Measurements from ENCODE around the gene CPEB3.

Gene CPEB3

GRCh38 chr10:92304061-92304460 is 13.2 kb upstream of the CPEB3 start:
- no peak for FAIRE-seq

GRCh38 chr10:92303096-92303495 is 12.2 kb upstream of the CPEB3 start:
- no peak for TF ChIP-seq POLR2AphosphoS5 (IDR thresholded peaks at IDR 0.05; ENCODE audit: low read depth, low read length)
- TF ChIP-seq SPI1 (IDR thresholded peaks at IDR 0.05; ENCODE audit: low read depth, low read length): no peak
- TF ChIP-seq POLR2A (IDR thresholded peaks at IDR 0.05; ENCODE audit: low read depth, low read length): no peak
- TF ChIP-seq TAF1 (IDR thresholded peaks at IDR 0.05; ENCODE audit: low read depth, low read length): no peak
- no peak for TF ChIP-seq POU2F2 (IDR thresholded peaks at IDR 0.05; ENCODE audit: low read depth, low read length)
- no peak for TF ChIP-seq PAX5 (IDR thresholded peaks at IDR 0.05; ENCODE audit: insufficient read depth, low read length, severe bottlenecking)
- no peak for FAIRE-seq

More at GRCh38 chr10:92304061-92304460, 13.2 kb upstream of the CPEB3 start:
- no peak for DNase-seq (ENCODE audit: insufficient read length, low spot score)
- no peak for TF ChIP-seq POLR2AphosphoS5 (IDR thresholded peaks at IDR 0.05; ENCODE audit: low read depth, low read length)
- no peak for TF ChIP-seq POU2F2 (IDR thresholded peaks at IDR 0.05; ENCODE audit: low read depth, low read length)
- TF ChIP-seq POLR2A (IDR thresholded peaks at IDR 0.05; ENCODE audit: low read depth, low read length): no peak
- TF ChIP-seq TAF1 (IDR thresholded peaks at IDR 0.05; ENCODE audit: low read depth, low read length): no peak
- no peak for TF ChIP-seq PAX5 (IDR thresholded peaks at IDR 0.05; ENCODE audit: insufficient read depth, low read length, severe bottlenecking)
- no peak for TF ChIP-seq SPI1 (IDR thresholded peaks at IDR 0.05; ENCODE audit: low read depth, low read length)

GRCh38 chr10:92298487-92298886 is 7.6 kb upstream of the CPEB3 start:
- DNase-seq (ENCODE audit: insufficient read length, low spot score): no peak
- TF ChIP-seq PAX5 (IDR thresholded peaks at IDR 0.05; ENCODE audit: insufficient read depth, low read length, severe bottlenecking) (no peak), POLR2A (IDR thresholded peaks at IDR 0.05; ENCODE audit: low read depth, low read length) (no peak), POU2F2 (IDR thresholded peaks at IDR 0.05; ENCODE audit: low read depth, low read length) (no peak), SPI1 (IDR thresholded peaks at IDR 0.05; ENCODE audit: low read depth, low read length) (no peak), TAF1 (IDR thresholded peaks at IDR 0.05; ENCODE audit: low read depth, low read length) (no peak), POLR2AphosphoS5 (IDR thresholded peaks at IDR 0.05; ENCODE audit: low read depth, low read length) (no peak)
- no peak for FAIRE-seq

More at GRCh38 chr10:92303096-92303495, 12.2 kb upstream of the CPEB3 start:
- no peak for DNase-seq (ENCODE audit: insufficient read length, low spot score)

GRCh38 chr10:92291921-92292845 is 1.3 kb upstream of the CPEB3 start:
- peak; percentile 69 for FAIRE-seq
- DNase-seq (ENCODE audit: insufficient read length, low spot score): no peak
- TF ChIP-seq PAX5 (IDR thresholded peaks at IDR 0.05; ENCODE audit: insufficient read depth, low read length, severe bottlenecking) (no peak), TAF1 (IDR thresholded peaks at IDR 0.05; ENCODE audit: low read depth, low read length) (no peak), POLR2A (IDR thresholded peaks at IDR 0.05; ENCODE audit: low read depth, low read length) (no peak), POU2F2 (IDR thresholded peaks at IDR 0.05; ENCODE audit: low read depth, low read length) (no peak), SPI1 (IDR thresholded peaks at IDR 0.05; ENCODE audit: low read depth, low read length) (no peak), POLR2AphosphoS5 (IDR thresholded peaks at IDR 0.05; ENCODE audit: low read depth, low read length) (no peak)

GRCh38 chr10:92291616-92291865 is 663 bp upstream of the CPEB3 start:
- no peak for TF ChIP-seq POLR2AphosphoS5 (IDR thresholded peaks at IDR 0.05; ENCODE audit: low read depth, low read length)
- TF ChIP-seq POLR2A (IDR thresholded peaks at IDR 0.05; ENCODE audit: low read depth, low read length): no peak
- no peak for FAIRE-seq
- no peak for DNase-seq (ENCODE audit: insufficient read length, low spot score)

- DNase-seq (ENCODE audit: insufficient read length, low spot score) (no peak), FAIRE-seq (peak; percentile 33)
- no peak for TF ChIP-seq POU2F2 (IDR thresholded peaks at IDR 0.05; ENCODE audit: low read depth, low read length)
- TF ChIP-seq TAF1 (IDR thresholded peaks at IDR 0.05; ENCODE audit: low read depth, low read length): no peak
- no peak for TF ChIP-seq PAX5 (IDR thresholded peaks at IDR 0.05; ENCODE audit: insufficient read depth, low read length, severe bottlenecking)
- TF ChIP-seq POLR2AphosphoS5 (IDR thresholded peaks at IDR 0.05; ENCODE audit: low read depth, low read length): no peak
- no peak for TF ChIP-seq POLR2A (IDR thresholded peaks at IDR 0.05; ENCODE audit: low read depth, low read length)
- TF ChIP-seq SPI1 (IDR thresholded peaks at IDR 0.05; ENCODE audit: low read depth, low read length): no peak
Measured at GRCh38 chr10:92290076-92290836, 622 bp downstream of the CPEB3 start.

GRCh38 chr10:92284112-92284704 is 6.7 kb downstream of the CPEB3 start:
- no peak for FAIRE-seq
- DNase-seq (ENCODE audit: insufficient read length, low spot score): no peak
- TF ChIP-seq SPI1 (IDR thresholded peaks at IDR 0.05; ENCODE audit: low read depth, low read length) (no peak), POU2F2 (IDR thresholded peaks at IDR 0.05; ENCODE audit: low read depth, low read length) (no peak), PAX5 (IDR thresholded peaks at IDR 0.05; ENCODE audit: insufficient read depth, low read length, severe bottlenecking) (no peak), POLR2A (IDR thresholded peaks at IDR 0.05; ENCODE audit: low read depth, low read length) (no peak), TAF1 (IDR thresholded peaks at IDR 0.05; ENCODE audit: low read depth, low read length) (no peak), POLR2AphosphoS5 (IDR thresholded peaks at IDR 0.05; ENCODE audit: low read depth, low read length) (no peak)

GRCh38 chr10:92278996-92279696 is 11.7 kb downstream of the CPEB3 start:
- TF ChIP-seq TAF1 (IDR thresholded peaks at IDR 0.05; ENCODE audit: low read depth, low read length): no peak
- no peak for TF ChIP-seq POU2F2 (IDR thresholded peaks at IDR 0.05; ENCODE audit: low read depth, low read length)
- TF ChIP-seq PAX5 (IDR thresholded peaks at IDR 0.05; ENCODE audit: insufficient read depth, low read length, severe bottlenecking): no peak
- no peak for TF ChIP-seq SPI1 (IDR thresholded peaks at IDR 0.05; ENCODE audit: low read depth, low read length)
- no peak for TF ChIP-seq POLR2A (IDR thresholded peaks at IDR 0.05; ENCODE audit: low read depth, low read length)
- no peak for TF ChIP-seq POLR2AphosphoS5 (IDR thresholded peaks at IDR 0.05; ENCODE audit: low read depth, low read length)

More at GRCh38 chr10:92278996-92279696, 11.7 kb downstream of the CPEB3 start:
- FAIRE-seq (no peak), DNase-seq (ENCODE audit: insufficient read length, low spot score) (no peak)

Data from GM12891 (cell line).